OCI-LY1 (cell line): ENCODE results near the gene NCOR2.

ENCODE experiments used
- H2AFZ ChIP-seq: fragments of 200-600 bp; sonication (generic), shearing (Covaris generic); 2 replicates; pipeline ENCODE4 v1.6.0; 2014; ENCODE audit warnings: antibody characterized with exemption, mild to moderate bottlenecking, low read length
- H3F3A ChIP-seq: fragments of 200-600 bp; sonication (generic), shearing (Covaris generic); 2 replicates; pipeline ENCODE4 v1.6.0; 2014; ENCODE audit warnings: mild to moderate bottlenecking, antibody characterized with exemption, low read length, moderate library complexity; ENCODE audit not compliant: insufficient read depth
- H3K27ac ChIP-seq: fragments of 200-600 bp; sonication (generic); 2 replicates; pipeline ENCODE4 v1.5.1; 2014; ENCODE audit warnings: low read length, mixed run types, mild to moderate bottlenecking, low read depth; ENCODE audit not compliant: poor library complexity, severe bottlenecking
- H3K27me3 ChIP-seq: fragments of 200-600 bp; sonication (generic); 2 replicates; pipeline ENCODE4 v1.6.0; 2014; ENCODE audit warnings: antibody characterized with exemption, mild to moderate bottlenecking, low read length, moderate library complexity; ENCODE audit not compliant: insufficient read depth
- H3K36me3 ChIP-seq: fragments of 200-600 bp; sonication (generic); 2 replicates; pipeline ENCODE4 v1.6.1; 2014; ENCODE audit warnings: mild to moderate bottlenecking, antibody characterized with exemption, low read length, moderate library complexity, mixed read lengths; ENCODE audit not compliant: insufficient read depth
- H3K4me1 ChIP-seq: fragments of 200-600 bp; sonication (generic); 2 replicates; pipeline ENCODE4 v1.5.1; 2014; ENCODE audit warnings: mild to moderate bottlenecking, low read length, moderate library complexity; ENCODE audit not compliant: insufficient read depth, severe bottlenecking
- H3K4me2 ChIP-seq: fragments of 200-600 bp; sonication (generic), shearing (Covaris generic); 2 replicates; pipeline ENCODE4 v1.6.1; 2014; ENCODE audit warnings: low read length
- H3K4me3 ChIP-seq: fragments of 200-600 bp; sonication (generic); 2 replicates; pipeline ENCODE4 v1.5.1; 2014; ENCODE audit warnings: low read length, low read depth, mild to moderate bottlenecking, mixed read lengths; ENCODE audit not compliant: poor library complexity, severe bottlenecking
- H3K79me2 ChIP-seq: fragments of 200-600 bp; shearing (Covaris generic); 2 replicates; pipeline ENCODE4 v1.6.1; 2016; ENCODE audit warnings: mixed run types, low read length, mixed read lengths; ENCODE audit not compliant: insufficient read depth
- H3K9ac ChIP-seq: fragments of 200-600 bp; sonication (generic), shearing (Covaris generic); 2 replicates; pipeline ENCODE4 v1.6.1; 2014; ENCODE audit warnings: mild to moderate bottlenecking, low read length, mixed read lengths
- H3K9me2 ChIP-seq: fragments of 200-600 bp; sonication (generic), shearing (Covaris generic); 2 replicates; pipeline ENCODE4 v1.6.1; 2014; ENCODE audit warnings: low read depth, mild to moderate bottlenecking, low read length, mixed read lengths
- H3K9me3 ChIP-seq: fragments of 200-600 bp; shearing (Covaris generic); 2 replicates; pipeline ENCODE4 v1.6.1; 2014; ENCODE audit warnings: low read length, mixed read lengths
- H4K20me1 ChIP-seq: fragments of 200-600 bp; sonication (generic), shearing (Covaris generic); 2 replicates; pipeline ENCODE4 v1.6.0; 2016; ENCODE audit warnings: mild to moderate bottlenecking, low read length; ENCODE audit not compliant: insufficient read depth
- CTCF ChIP-seq: fragments of 200-600 bp; sonication (generic), shearing (Covaris generic); IDR thresholded peaks from 2 replicates; pipeline ENCODE4 v1.5.1; 2017; ENCODE audit warnings: mild to moderate bottlenecking, antibody characterized with exemption, low read length, moderate library complexity, mixed read lengths
- EZH2 ChIP-seq: fragments of 200-600 bp; sonication (generic), shearing (Covaris generic); IDR thresholded peaks from 2 replicates; pipeline ENCODE4 v1.8.0; 2017; ENCODE audit warnings: borderline replicate concordance, mixed run types, mild to moderate bottlenecking, antibody characterized with exemption, low read length, moderate library complexity, mixed read lengths

The NCOR2 gene

GRCh38 chr12:124603100-124603541, 35.7 kb upstream of the NCOR2 start:
- TF ChIP-seq EZH2 (no peak), CTCF (no peak)
- Histone ChIP-seq H3K9me2 (no peaks in the 10 kb centered on the region), H3K79me2 (no peaks in the 10 kb centered on the region), H3K4me1 (no peaks in the 10 kb centered on the region), H3K27ac (no peak overlapping the region), H3K36me3 (no peaks in the 10 kb centered on the region), H2AFZ (no peak overlapping the region), H3K4me2 (no peak overlapping the region), H3K9ac (no peak overlapping the region), H3F3A (no peaks in the 10 kb centered on the region), H4K20me1 (no peaks in the 10 kb centered on the region), H3K9me3 (peaks cover 5% of the 10 kb centered on the region), H3K27me3 (peaks cover 26% of the 10 kb centered on the region; the same call in 1 of the 2 replicates), H3K4me3 (no peak overlapping the region)

DNA sequence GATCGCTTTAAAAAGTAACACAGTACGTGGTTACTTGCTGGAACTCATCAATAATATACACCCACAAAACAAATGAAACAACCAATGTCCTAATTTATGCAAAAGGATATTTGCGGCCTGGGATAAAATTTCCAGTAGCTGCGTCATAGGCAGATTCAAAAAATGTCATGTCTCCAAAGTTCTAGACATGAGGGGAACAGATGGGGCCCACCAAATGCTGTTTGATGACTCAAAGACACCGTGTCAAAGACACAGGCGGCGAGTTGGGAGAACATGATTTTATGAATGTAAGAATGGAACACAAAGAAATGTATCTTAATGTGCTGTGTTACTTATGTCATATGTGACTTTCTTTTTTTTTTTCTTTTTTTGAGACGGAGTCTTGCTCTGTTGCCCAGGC, 34.3 kb upstream of the NCOR2 start:
- Histone ChIP-seq H4K20me1 (no peaks in the 10 kb centered on the region), H3K9me3 (peaks cover 5% of the 10 kb centered on the region), H3K4me1 (no peaks in the 10 kb centered on the region), H3K36me3 (no peaks in the 10 kb centered on the region), H3F3A (no peaks in the 10 kb centered on the region), H3K9ac (no peak overlapping the region), H3K27me3 (peaks cover 22% of the 10 kb centered on the region; the same call in 1 of the 2 replicates), H2AFZ (no peak overlapping the region), H3K79me2 (no peaks in the 10 kb centered on the region), H3K4me3 (no peak overlapping the region), H3K4me2 (no peak overlapping the region), H3K27ac (no peak overlapping the region), H3K9me2 (no peaks in the 10 kb centered on the region)
- TF ChIP-seq CTCF = no peak
- no peak for TF ChIP-seq EZH2

GRCh38 chr12:124599074-124599999, 31.9 kb upstream of the NCOR2 start:
- no peak overlapping the region for H3K9ac ChIP-seq
- H3F3A ChIP-seq = no peaks in the 10 kb centered on the region
- no peaks in the 10 kb centered on the region for H3K36me3 ChIP-seq
- H3K9me3 ChIP-seq = peaks cover 5% of the 10 kb centered on the region
- H3K27me3 ChIP-seq = peaks cover 16% of the 10 kb centered on the region; the same call in 1 of the 2 replicates
- no peaks in the 10 kb centered on the region for H4K20me1 ChIP-seq
- no peaks in the 10 kb centered on the region for H3K4me1 ChIP-seq
- no peak overlapping the region for H2AFZ ChIP-seq
- no peaks in the 10 kb centered on the region for H3K9me2 ChIP-seq
- no peaks in the 10 kb centered on the region for H3K79me2 ChIP-seq
- no peak overlapping the region for H3K27ac ChIP-seq
- H3K4me2 ChIP-seq = no peak overlapping the region
- TF ChIP-seq EZH2 (no peak), CTCF (no peak)
- no peak overlapping the region for H3K4me3 ChIP-seq
